NCI-H2196 (cell line): ENCODE measurements around the gene NFATC2IP.
"Not testable (repeated sequence)": the region's sequence is repeated elsewhere in the genome, so short reads cannot be mapped to it uniquely, and the experiment has no call there.

ENCODE experiments used
- DNase-seq: peaks from one replicate; lab custom pipeline; 2025; ENCODE audit not compliant: unreplicated experiment; lab: John Stamatoyannopoulos, UW

NFATC2IP gene

GRCh38 chr16:28990375-28991040 lies 39.8 kb downstream of the NFATC2IP start:
- DNase-seq, result no peak

DNA sequence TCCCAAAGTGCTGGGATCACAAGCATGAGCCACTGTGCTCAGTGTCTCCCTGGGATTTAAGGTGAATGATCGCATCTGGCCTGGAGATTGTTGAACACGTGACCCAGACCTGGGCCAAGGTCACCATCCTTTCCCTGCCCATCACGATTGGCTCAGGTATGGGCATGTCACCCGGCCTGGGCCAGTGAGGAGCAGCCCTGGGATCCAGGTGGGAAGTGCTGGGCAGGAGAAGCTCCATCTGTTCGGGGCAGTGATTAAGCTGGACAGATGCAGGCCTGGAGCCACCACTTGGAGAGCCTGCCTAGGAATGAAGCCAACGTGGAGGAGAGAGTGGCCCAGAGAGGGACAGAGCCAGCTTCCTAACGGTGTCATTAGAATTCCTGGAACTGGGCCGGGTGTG lies 41.0 kb downstream of the NFATC2IP start:
- no peak for DNase-seq

- DNase-seq, result no peak
These were observed 41.8 kb downstream of the NFATC2IP start for GRCh38 chr16:28992496-28992895.

DNA sequence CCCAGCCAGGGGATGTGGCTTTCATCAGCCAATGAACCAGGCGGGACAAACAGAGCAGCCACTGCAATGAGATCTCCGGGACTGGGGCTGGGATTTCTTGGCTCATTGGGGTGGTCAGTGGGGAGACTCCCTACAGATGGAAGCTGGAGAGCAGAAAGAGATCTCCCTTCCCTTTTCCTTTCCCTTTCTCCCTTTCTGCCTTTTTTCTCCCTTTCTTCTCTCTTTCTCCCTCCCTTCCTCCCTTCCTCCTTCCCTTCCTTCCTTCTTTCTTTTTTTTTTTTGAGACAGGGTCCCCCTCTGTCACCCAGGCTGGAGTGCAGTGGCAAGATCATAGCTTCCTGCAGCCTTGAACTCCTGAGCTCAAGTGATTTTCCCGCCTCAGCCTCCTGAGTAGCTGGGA lies 48.1 kb downstream of the NFATC2IP start:
- no peak for DNase-seq

- no peak for DNase-seq
These were observed 48.8 kb downstream of the NFATC2IP start for GRCh38 chr16:28999577-28999976.

- no peak for DNase-seq
These were observed 49.3 kb downstream of the NFATC2IP start for GRCh38 chr16:29000019-29000418.

GRCh38 chr16:29004496-29005139 lies 53.9 kb downstream of the NFATC2IP start:
- DNase-seq, result not testable (repeated sequence)

GRCh38 chr16:29007730-29008593 lies 57.2 kb downstream of the NFATC2IP start:
- no peak for DNase-seq

DNA sequence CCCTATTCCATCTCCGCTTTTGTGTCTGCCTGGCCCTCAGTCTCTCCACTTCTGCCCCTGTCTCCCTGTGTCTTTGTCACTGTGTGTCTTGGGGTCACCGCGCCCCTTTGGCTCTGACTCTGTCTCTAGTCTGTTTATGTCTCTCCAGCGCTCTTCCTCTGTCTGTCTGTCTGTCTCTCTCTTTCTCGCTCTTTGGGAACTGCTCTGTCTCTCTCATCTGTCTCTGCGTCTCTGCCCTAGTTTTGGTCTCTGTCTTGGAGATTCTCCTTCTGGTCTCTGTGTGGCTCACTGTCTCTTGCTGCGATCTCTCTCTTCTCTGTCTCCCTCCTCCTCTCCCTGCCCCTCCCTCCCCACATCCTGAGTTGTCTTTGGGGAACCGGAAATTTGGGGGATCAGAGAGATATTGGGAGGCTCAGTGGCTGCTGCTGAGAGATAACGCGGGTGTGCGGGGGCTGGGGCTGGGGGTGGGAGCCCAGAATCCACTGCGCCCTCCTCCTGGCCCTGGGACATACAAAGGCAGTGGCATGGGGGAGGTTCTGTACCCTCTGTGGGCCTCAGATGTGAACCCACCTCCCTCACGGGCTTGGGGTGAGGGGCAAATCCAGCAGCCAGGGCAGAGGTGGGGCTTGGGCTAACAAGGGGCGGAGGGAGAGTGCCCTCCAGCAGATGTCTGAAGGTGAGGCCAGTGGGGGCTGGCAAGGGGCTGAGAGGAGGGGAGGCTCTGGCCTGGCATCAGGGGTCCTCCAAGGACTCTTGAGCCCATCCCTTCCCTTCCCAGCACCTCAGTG lies 58.5 kb downstream of the NFATC2IP start:
- no peak for DNase-seq

DNA sequence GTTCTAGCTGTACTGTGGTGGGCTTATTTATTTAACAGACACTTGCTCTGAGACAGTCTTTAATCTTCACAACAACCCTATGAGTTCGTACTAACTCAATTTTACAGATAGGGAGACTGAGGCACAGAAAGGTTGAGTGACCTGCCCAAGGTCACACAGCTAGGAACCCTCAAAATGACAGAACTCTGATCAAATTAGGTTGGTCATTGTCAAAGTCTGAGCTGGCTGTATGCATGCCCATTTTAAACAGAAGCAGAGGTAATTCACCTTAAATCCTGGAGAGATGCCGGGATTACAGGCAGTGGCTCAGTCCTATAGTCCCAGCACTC lies 59.1 kb downstream of the NFATC2IP start:
- no peak for DNase-seq

DNA sequence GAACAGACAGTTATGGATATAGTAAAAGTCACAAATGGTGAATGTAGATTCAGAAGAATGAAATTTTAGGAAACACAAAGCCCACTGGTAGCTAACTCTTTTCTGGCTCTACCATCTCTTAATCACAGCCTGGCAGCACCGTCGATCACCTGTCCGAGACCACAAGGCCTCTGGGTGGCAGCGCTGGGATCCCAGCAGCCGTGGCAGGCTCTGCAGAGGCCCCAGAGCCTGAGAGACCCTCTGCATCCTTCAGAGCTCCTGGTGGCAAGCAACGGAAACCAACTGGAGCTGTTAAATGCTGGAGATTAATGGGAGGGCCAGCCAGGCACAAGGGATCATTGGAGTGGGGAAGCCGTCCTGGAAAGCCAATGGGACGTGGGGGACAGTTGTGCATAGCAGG lies 60.4 kb downstream of the NFATC2IP start:
- no peak for DNase-seq

GRCh38 chr16:29011851-29012250 lies 61.1 kb downstream of the NFATC2IP start:
- no peak for DNase-seq

DNA sequence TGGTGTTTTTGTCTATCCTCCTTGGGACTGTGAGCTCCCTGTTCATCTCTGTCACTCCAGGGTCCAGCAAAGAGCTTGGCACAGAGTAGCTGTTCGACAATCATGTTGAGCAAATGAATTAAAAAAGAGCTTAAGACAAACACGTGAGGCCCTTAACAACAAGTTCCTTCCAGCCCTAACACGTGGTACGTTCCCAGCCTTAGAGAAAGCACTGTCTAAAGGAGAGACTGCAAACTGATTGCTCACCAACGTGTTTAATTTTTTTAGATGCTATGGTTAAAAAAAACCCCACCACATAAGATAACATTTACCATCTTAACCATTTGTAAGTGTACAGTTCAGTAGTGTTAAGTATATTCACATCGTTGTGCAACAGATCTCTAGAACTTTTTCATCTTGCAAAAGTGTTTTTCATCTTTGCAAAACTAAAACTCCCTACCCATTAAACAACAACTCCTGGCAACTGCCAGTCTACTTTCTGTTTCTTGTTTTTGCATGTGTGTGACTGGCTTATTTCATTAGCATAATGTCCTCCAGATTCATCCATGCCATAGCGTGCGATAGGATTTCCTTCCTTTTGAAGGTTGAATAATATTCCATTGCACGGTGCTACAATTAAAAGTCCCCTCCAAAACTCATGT lies 62.3 kb downstream of the NFATC2IP start:
- DNase-seq, result no peak

DNA sequence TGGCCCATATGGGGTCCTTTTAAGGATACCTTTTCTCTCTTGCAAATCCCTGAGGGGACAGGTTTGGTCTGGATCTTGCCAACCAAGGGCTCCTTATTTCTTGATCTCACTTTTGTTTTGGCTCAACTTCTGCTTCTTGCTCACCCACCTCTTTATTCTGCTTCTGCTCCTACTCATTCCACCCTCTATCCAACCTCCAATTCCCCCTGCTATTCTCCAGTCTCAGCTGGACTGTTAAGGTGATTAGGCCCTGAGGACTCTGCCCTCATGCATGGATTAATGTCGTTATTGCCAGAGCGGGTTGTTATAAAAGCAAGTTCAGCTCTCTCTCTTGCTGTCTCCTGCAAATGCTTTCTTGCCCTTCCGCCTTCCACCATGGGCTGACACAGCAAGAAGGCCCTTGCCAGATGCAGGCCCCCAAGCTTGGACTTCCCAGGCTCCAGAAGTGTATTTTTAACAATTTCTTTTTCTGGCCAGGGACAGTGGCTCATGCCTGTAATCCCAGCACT lies 63.9 kb downstream of the NFATC2IP start:
- DNase-seq, result no peak
